GM23338 (cell line): ENCODE results near the gene SP5. TPM values are rescaled to one million over a fixed set of nuclear protein-coding genes. Genes with fewer than 3 reads are reported as not detected.
A peak's percentile ranks its signal among the peaks of the same experiment; 100 is the strongest.

Experiments used
- ATAC-seq: fragments of 200-7000 bp; cut with Tn5 transposase; 3 replicates; pipeline ENCODE4 v1.9.1; 2020
- DNase-seq: peaks from one replicate; pipeline ENCODE4 v3.0.0-alpha.2; 2015; ENCODE audit warnings: low spot score
- H2AFZ ChIP-seq: fragments of 200-600 bp; sonication (generic); 2 replicates; pipeline ENCODE4 v1.8.0; 2016; ENCODE audit warnings: antibody characterized with exemption, mild to moderate bottlenecking, moderate library complexity
- H3F3A ChIP-seq: fragments of 200-600 bp; sonication (generic); replicated peaks from 2 replicates; pipeline ENCODE4 v1.8.0; 2017; ENCODE audit warnings: antibody characterized with exemption, mixed run types, low read depth
- H3K27ac ChIP-seq: fragments of 200-600 bp; sonication (generic); 2 replicates; pipeline ENCODE4 v1.6.1; 2016; ENCODE audit warnings: low read depth
- H3K27me3 ChIP-seq: fragments of 200-600 bp; sonication (generic); 2 replicates; pipeline ENCODE4 v1.8.0; 2016; ENCODE audit warnings: mild to moderate bottlenecking, mixed run types, moderate library complexity; ENCODE audit not compliant: insufficient read depth
- H3K36me3 ChIP-seq: fragments of 200-600 bp; sonication (generic); 2 replicates; pipeline ENCODE4 v1.8.0; 2016; ENCODE audit warnings: mild to moderate bottlenecking; ENCODE audit not compliant: insufficient read depth
- H3K4me1 ChIP-seq: fragments of 200-600 bp; sonication (generic); 2 replicates; pipeline ENCODE4 v1.8.0; 2016; ENCODE audit warnings: mild to moderate bottlenecking, moderate library complexity; ENCODE audit not compliant: insufficient read depth
- H3K4me2 ChIP-seq: fragments of 200-600 bp; sonication (generic); 2 replicates; pipeline ENCODE4 v1.7.1; 2017; ENCODE audit warnings: mixed run types
- H3K4me3 ChIP-seq: fragments of 200-600 bp; sonication (generic); 2 replicates; pipeline ENCODE4 v1.6.1; 2016; ENCODE audit warnings: mixed run types
- H3K79me2 ChIP-seq: fragments of 200-600 bp; sonication (generic); replicated peaks from 2 replicates; pipeline ENCODE4 v1.8.0; 2017; ENCODE audit warnings: mild to moderate bottlenecking; ENCODE audit not compliant: insufficient read depth
- H3K9me2 ChIP-seq: fragments of 200-600 bp; sonication (generic); 2 replicates; pipeline ENCODE4 v1.8.0; 2017; ENCODE audit not compliant: insufficient read depth
- H4K20me1 ChIP-seq: fragments of 200-600 bp; sonication (generic); replicated peaks from 2 replicates; pipeline ENCODE4 v1.8.0; 2017; ENCODE audit warnings: mild to moderate bottlenecking; ENCODE audit not compliant: insufficient read depth
- H3K27ac Mint-ChIP-seq: 2 replicates; pipeline ENCODE4 v1.8.0; 2020; ENCODE audit warnings: inconsistent platforms, mild to moderate bottlenecking, moderate library complexity, mixed read lengths
- H3K27me3 Mint-ChIP-seq: 3 replicates; pipeline ENCODE4 v1.8.0; 2022; ENCODE audit warnings: low read depth, mild to moderate bottlenecking, moderate library complexity, mixed read lengths, inconsistent platforms; ENCODE audit not compliant: insufficient read depth, poor library complexity
- H3K36me3 Mint-ChIP-seq: 3 replicates; pipeline ENCODE4 v1.8.0; 2021; ENCODE audit warnings: low read depth, mild to moderate bottlenecking, inconsistent platforms, moderate library complexity, mixed read lengths
- H3K4me1 Mint-ChIP-seq: 3 replicates; pipeline ENCODE4 v1.8.0; 2020; ENCODE audit warnings: mild to moderate bottlenecking, inconsistent platforms, mixed read lengths
- H3K4me3 Mint-ChIP-seq: 3 replicates; pipeline ENCODE4 v1.8.0; 2021; ENCODE audit warnings: moderate library complexity, mild to moderate bottlenecking, inconsistent platforms, mixed read lengths
- H3K9me3 Mint-ChIP-seq: 3 replicates; pipeline ENCODE4 v1.8.0; 2020; ENCODE audit warnings: moderate library complexity, mild to moderate bottlenecking, inconsistent platforms, mixed read lengths
- CREB1 ChIP-seq: fragments of 250-450 bp; sonication (Bioruptor Pico); IDR thresholded peaks from 2 replicates; pipeline ENCODE4 v1.5.0; 2020; ENCODE audit warnings: low read depth, mild to moderate bottlenecking, moderate library complexity
- CTCF ChIP-seq, 2 experiments: fragments of 200-600 bp in 1 of 2; sonication (generic) in 1 of 2; conservative IDR thresholded peaks; 2 replicates each; pipeline versions ENCODE4 v1.5.1 to v1.6.1; 2016 to 2017; ENCODE audit warnings: antibody characterized with exemption in 2 of 2, low read depth in 2 of 2, mild to moderate bottlenecking in 2 of 2, moderate library complexity in 1 of 2
- EZH2 ChIP-seq: fragments of 200-600 bp; sonication (generic); IDR thresholded peaks from one replicate; pipeline ENCODE4 v1.8.0; 2017; ENCODE audit warnings: antibody characterized with exemption, mild to moderate bottlenecking, low read depth; ENCODE audit not compliant: unreplicated experiment
- EZH2phosphoT487 ChIP-seq: fragments of 200-600 bp; sonication (generic); IDR thresholded peaks from one replicate; pipeline ENCODE4 v1.8.1; 2018; ENCODE audit warnings: antibody characterized with exemption; ENCODE audit not compliant: unreplicated experiment
- JUNB ChIP-seq: IDR thresholded peaks from one replicate; pipeline ENCODE4 v1.6.1; 2016; ENCODE audit warnings: antibody characterized with exemption; ENCODE audit not compliant: unreplicated experiment
- NANOG ChIP-seq: IDR thresholded peaks from 2 replicates; pipeline ENCODE4 v1.6.1; 2016; ENCODE audit warnings: antibody characterized with exemption, borderline replicate concordance
- POLR2AphosphoS5 ChIP-seq: IDR thresholded peaks from 2 replicates; pipeline ENCODE4 v1.6.1; 2016; ENCODE audit warnings: antibody characterized with exemption, low read depth
- STAT1 ChIP-seq: IDR thresholded peaks from one replicate; pipeline ENCODE4 v1.6.1; 2016; ENCODE audit warnings: antibody characterized with exemption; ENCODE audit not compliant: unreplicated experiment
- ZNF114 ChIP-seq: fragments of 250-450 bp; sonication (Bioruptor Pico); IDR thresholded peaks from 2 replicates; pipeline ENCODE4 v1.5.0; 2020; ENCODE audit warnings: mild to moderate bottlenecking, moderate library complexity
- ZNF331 ChIP-seq: fragments of 250-450 bp; sonication (Bioruptor Pico); IDR thresholded peaks from 2 replicates; pipeline ENCODE4 v1.5.0; 2020; ENCODE audit warnings: low read depth, mild to moderate bottlenecking, moderate library complexity
- ZNF462 ChIP-seq: fragments of 250-450 bp; sonication (Bioruptor Pico); IDR thresholded peaks from 2 replicates; pipeline ENCODE4 v1.5.0; 2020; ENCODE audit warnings: mild to moderate bottlenecking, moderate library complexity
- polyA plus RNA-seq: library from polyadenylated mRNA; unstranded; fragments of >200 nt; fragmentation: Nextera tagmentation; extraction: Ambion mirVana; gene quantifications from 2 replicates; pipeline ENCODE4 v1.2.1, GENCODE V29; 2016
- total RNA-seq: library from RNA; depleted of rRNA; stranded (reverse); fragments of >200 nt; shearing (Covaris generic); gene quantifications from 2 replicates; pipeline ENCODE4 v1.2.3, GENCODE V29; 2014
- TF ChIP-seq, protein P1 (sequence below): IDR thresholded peaks from 2 replicates; pipeline ENCODE4 v1.6.1; 2016; ENCODE audit warnings: antibody characterized with exemption
- TF ChIP-seq, protein P2 (sequence below): IDR thresholded peaks from one replicate; pipeline ENCODE4 v1.6.1; 2018; ENCODE audit warnings: antibody characterized with exemption; ENCODE audit not compliant: unreplicated experiment

Gene SP5
- total and polyA plus RNA-seq, 2 experiments from 2014 or later: 0.21 to 0.32 TPM

- Histone ChIP-seq H3K9me2 (no peaks in the 10 kb centered on the region), H3K4me3 (peak overlapping the region; percentile 56), H2AFZ (peak overlapping the region; percentile 80; the same call in 1 of the 2 replicates), H3K4me1 (peaks cover 23% of the 10 kb centered on the region), H4K20me1 (peaks cover 11% of the 10 kb centered on the region; the same call in 1 of the 2 replicates), H3K36me3 (no peaks in the 10 kb centered on the region), H3K27me3 (peaks cover 100% of the 10 kb centered on the region), H3K79me2 (no peaks in the 10 kb centered on the region), H3K27ac (no peak overlapping the region), H3K4me2 (peak overlapping the region; percentile 81), H3F3A (peaks cover 4% of the 10 kb centered on the region; the same call in 1 of the 2 replicates)
- TF ChIP-seq NANOG (no peak), CREB1 (peak; percentile 27; the same call in 1 of the 2 replicates), ZNF462 (no peak), POLR2AphosphoS5 (no peak), ZNF114 (CRISPR knock-in tag) (no peak), EZH2 (peak; percentile 70), JUNB (no peak), STAT1 (no peak), CTCF (conservative IDR thresholded peaks at IDR 0.05; ENCODE audit: low read depth in 2 of 2) (peak; percentile 53 to 70), EZH2phosphoT487 (peak; percentile 46), ZNF331 (CRISPR knock-in tag) (no peak)
- TF ChIP-seq, protein P1, sequence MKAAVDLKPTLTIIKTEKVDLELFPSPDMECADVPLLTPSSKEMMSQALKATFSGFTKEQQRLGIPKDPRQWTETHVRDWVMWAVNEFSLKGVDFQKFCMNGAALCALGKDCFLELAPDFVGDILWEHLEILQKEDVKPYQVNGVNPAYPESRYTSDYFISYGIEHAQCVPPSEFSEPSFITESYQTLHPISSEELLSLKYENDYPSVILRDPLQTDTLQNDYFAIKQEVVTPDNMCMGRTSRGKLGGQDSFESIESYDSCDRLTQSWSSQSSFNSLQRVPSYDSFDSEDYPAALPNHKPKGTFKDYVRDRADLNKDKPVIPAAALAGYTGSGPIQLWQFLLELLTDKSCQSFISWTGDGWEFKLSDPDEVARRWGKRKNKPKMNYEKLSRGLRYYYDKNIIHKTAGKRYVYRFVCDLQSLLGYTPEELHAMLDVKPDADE: no peak
- TF ChIP-seq, protein P2, sequence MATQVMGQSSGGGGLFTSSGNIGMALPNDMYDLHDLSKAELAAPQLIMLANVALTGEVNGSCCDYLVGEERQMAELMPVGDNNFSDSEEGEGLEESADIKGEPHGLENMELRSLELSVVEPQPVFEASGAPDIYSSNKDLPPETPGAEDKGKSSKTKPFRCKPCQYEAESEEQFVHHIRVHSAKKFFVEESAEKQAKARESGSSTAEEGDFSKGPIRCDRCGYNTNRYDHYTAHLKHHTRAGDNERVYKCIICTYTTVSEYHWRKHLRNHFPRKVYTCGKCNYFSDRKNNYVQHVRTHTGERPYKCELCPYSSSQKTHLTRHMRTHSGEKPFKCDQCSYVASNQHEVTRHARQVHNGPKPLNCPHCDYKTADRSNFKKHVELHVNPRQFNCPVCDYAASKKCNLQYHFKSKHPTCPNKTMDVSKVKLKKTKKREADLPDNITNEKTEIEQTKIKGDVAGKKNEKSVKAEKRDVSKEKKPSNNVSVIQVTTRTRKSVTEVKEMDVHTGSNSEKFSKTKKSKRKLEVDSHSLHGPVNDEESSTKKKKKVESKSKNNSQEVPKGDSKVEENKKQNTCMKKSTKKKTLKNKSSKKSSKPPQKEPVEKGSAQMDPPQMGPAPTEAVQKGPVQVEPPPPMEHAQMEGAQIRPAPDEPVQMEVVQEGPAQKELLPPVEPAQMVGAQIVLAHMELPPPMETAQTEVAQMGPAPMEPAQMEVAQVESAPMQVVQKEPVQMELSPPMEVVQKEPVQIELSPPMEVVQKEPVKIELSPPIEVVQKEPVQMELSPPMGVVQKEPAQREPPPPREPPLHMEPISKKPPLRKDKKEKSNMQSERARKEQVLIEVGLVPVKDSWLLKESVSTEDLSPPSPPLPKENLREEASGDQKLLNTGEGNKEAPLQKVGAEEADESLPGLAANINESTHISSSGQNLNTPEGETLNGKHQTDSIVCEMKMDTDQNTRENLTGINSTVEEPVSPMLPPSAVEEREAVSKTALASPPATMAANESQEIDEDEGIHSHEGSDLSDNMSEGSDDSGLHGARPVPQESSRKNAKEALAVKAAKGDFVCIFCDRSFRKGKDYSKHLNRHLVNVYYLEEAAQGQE: no peak
- H3K27ac Mint-ChIP-seq: no peak overlapping the region
- peaks cover 76% of the 10 kb centered on the region for H3K27me3 Mint-ChIP-seq
- ATAC-seq (peak; percentile 53), DNase-seq (peak; percentile 87)
- H3K36me3 Mint-ChIP-seq: no peaks in the 10 kb centered on the region
- H3K4me1 Mint-ChIP-seq: peaks cover 35% of the 10 kb centered on the region
- H3K4me3 Mint-ChIP-seq: peak overlapping the region; percentile 64
- peaks cover 6% of the 10 kb centered on the region; the same call in 2 of the 3 replicates for H3K9me3 Mint-ChIP-seq
Measured at GRCh38 chr2:170716851-170717598, 1.9 kb downstream of the SP5 start.
